NCI-H1417 (cell line): ENCODE data around the gene FBH1.

Source experiments
- DNase-seq, 3 experiments: peaks; one replicate each; lab custom pipeline; 2025; lab: John Stamatoyannopoulos, UW

The FBH1 gene

GRCh38 chr10:5977471-5978229 is 87.6 kb downstream of the FBH1 start, which contains the start of gene IL15RA:
Gene IL15RA, minus strand, starts transcription at chr10:5977543. Its CDS starts 51 bp downstream, at chr10:5977492.
- peak; percentile 5 to 72 (median 62) for DNase-seq

GRCh38 chr10:5978230-5978489 is 88.1 kb downstream of the FBH1 start:
- peak in 1 of 3 experiments; percentile 23 for DNase-seq

- no peak for DNase-seq
Measured at GRCh38 chr10:5981529-5981928, 91.5 kb downstream of the FBH1 start.

GRCh38 chr10:5983774-5984173 is 93.7 kb downstream of the FBH1 start:
- no peak for DNase-seq

- DNase-seq: no peak
Measured at GRCh38 chr10:5985029-5985428, 95.0 kb downstream of the FBH1 start.
